H1 (cell line): ENCODE results near the gene PRDM15. TPM values are rescaled to one million over a fixed set of nuclear protein-coding genes. Genes with fewer than 3 reads are reported as not detected.

Experiments used
- MAX ChIP-seq: IDR thresholded peaks from 2 replicates; pipeline ENCODE4 v1.6.1; 2012; ENCODE audit warnings: inconsistent platforms
- POU5F1 ChIP-seq: IDR thresholded peaks from 2 replicates; pipeline ENCODE4 v1.6.1; 2011; ENCODE audit warnings: low read depth, mild to moderate bottlenecking, low read length, moderate library complexity
- RFX5 ChIP-seq: IDR thresholded peaks from 2 replicates; pipeline ENCODE4 v1.6.1; 2011; ENCODE audit warnings: low read depth, low read length, improper control_type of control experiment, borderline replicate concordance
- SIX5 ChIP-seq: IDR thresholded peaks from 2 replicates; pipeline ENCODE4 v1.6.1; 2011; ENCODE audit warnings: mild to moderate bottlenecking, low read depth, low read length
- polyA plus RNA-seq, 7 experiments: library from polyadenylated mRNA; depleted of rRNA in 3 of 7; stranded (reverse) in 5 of 7; unstranded in 2 of 7; fragments of >200 nt in 5 of 7; fragments of 200-250 nt in 2 of 7; gene quantifications; 1 replicate in 5 of 7; 2 replicates in 1 of 7; 4 replicates in 1 of 7; pipeline versions ENCODE4 v1.2.1 to v1.2.3, GENCODE V29; 2011 to 2013; ENCODE audit warnings: missing spikeins in 2 of 7, mixed read lengths in 2 of 7
- total RNA-seq: library from RNA; stranded (reverse); fragmentation: NEBNext Ultra II Directional; extraction: Animal tissue kit (Norgen Biotek cat#: 25700); gene quantifications from 2 replicates; pipeline ENCODE4 v1.2.1, GENCODE V29; 2021

PRDM15 gene
- total and polyA plus RNA-seq, 2 of the 8 experiments (the other 6 are each of a cell fraction or from before 2014, with no cell fraction given): 9.7 to 10.5 TPM

DNA sequence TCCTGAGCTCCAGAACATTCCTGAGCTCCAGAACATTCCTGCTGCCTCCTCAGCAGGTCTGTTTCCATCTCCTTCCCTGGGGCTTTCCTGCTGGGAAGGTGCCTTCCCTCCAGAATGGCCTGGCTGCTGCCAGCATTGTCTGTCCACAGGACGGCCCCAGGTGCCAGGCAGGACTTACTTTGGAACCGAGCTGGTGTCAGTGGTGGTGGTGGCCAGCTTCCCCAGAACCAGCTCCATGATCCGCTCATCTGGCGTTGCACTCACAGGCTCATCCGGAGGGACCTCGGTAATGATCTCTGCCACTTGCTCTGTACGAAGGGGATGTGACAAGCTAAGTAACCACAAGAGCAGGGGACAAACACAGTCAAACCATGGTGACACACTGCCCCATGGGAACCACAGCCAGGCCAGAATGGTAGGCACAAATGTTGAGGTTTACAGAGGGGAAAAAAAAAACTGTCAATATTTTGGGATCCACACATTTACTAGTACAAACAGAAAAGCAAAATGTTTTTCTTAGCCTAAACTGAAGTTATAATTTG lies 41.3 kb downstream of the PRDM15 start (continued):
- TF ChIP-seq SIX5 (no peak), POU5F1 (no peak), MAX (no peak), RFX5 (no peak)
